Thyroid gland (tissue), 4 donors: ENCODE results near the gene SFXN2.

ENCODE experiments used
- CTCF ChIP-seq, 6 experiments: fragments of 200-600 bp in 3 of 6; fragments of 450-650 bp in 3 of 6; sonication (generic) in 3 of 6; IDR thresholded peaks; one replicate each; pipeline ENCODE4 v1.5.1; 2016 to 2019; ENCODE audit warnings: antibody characterized with exemption in 6 of 6, mild to moderate bottlenecking in 2 of 6, inconsistent platforms in 1 of 6, moderate library complexity in 1 of 6
- POLR2A ChIP-seq, 2 donors: fragments of 450-650 bp; IDR thresholded peaks; one replicate each; pipeline ENCODE4 v1.6.1; 2017; ENCODE audit warnings: antibody characterized with exemption in 2 of 2, mild to moderate bottlenecking in 2 of 2, moderate library complexity in 1 of 2

GRCh38 chr10:102691285-102692066 is 23.0 kb upstream of the SFXN2 start:
- TF ChIP-seq CTCF (IDR thresholded peaks at IDR 0.05): no peak
- no peak for TF ChIP-seq POLR2A (IDR thresholded peaks at IDR 0.05)
